Pancreas (tissue), 10 donors: Measurements from ENCODE around the gene CFAP54. TPM values are rescaled to one million over a fixed set of nuclear protein-coding genes. Genes with fewer than 3 reads are reported as not detected.

Source experiments
- ATAC-seq, 4 donors: fragments of 200-7000 bp; cut with Tn5 transposase; one replicate each; pipeline versions ENCODE4 v1.8.0 to v1.9.1; 2020; ENCODE audit warnings: mild to moderate bottlenecking in 4 of 4, moderate library complexity in 4 of 4
- DNase-seq, 6 donors: peaks; one replicate each; pipeline ENCODE4 v3.0.0-alpha.2; 2020
- FAIRE-seq: peaks from 2 replicates; lab custom pipeline; 2012; peaks lifted over from hg19 to GRCh38; lab: Jason Lieb, UNC
- H3K27ac ChIP-seq, 4 donors: fragments of 200-600 bp; sonication (generic); 1 replicate in 3 of 4; 2 replicates in 1 of 4; pipeline versions ENCODE4 v1.5.0 to v1.8.0; 2020
- H3K27me3 ChIP-seq, 4 donors: fragments of 200-600 bp; one replicate each; pipeline ENCODE4 v1.8.0; 2021
- H3K36me3 ChIP-seq, 3 donors: fragments of 200-600 bp; sonication (generic) in 1 of 3; one replicate each; pipeline versions ENCODE4 v1.5.0 to v1.8.0; 2020 to 2021
- H3K4me1 ChIP-seq, 3 donors: fragments of 200-600 bp; one replicate each; pipeline ENCODE4 v1.8.0; 2021
- H3K4me3 ChIP-seq, 4 donors: fragments of 200-600 bp; sonication (generic) in 2 of 4; one replicate each; pipeline versions ENCODE4 v1.5.0 to v1.8.0; 2020 to 2021
- H3K9me3 ChIP-seq, 4 donors: fragments of 200-600 bp; one replicate each; pipeline ENCODE4 v1.8.0; 2021
- CTCF ChIP-seq, 4 donors: fragments of 200-600 bp; sonication (generic) in 3 of 4; IDR thresholded peaks; one replicate each; pipeline versions ENCODE4 v1.5.0 to v1.8.0; 2021; ENCODE audit warnings: antibody characterized with exemption in 4 of 4
- WGBS, 2 donors: extraction: QIAGEN DNeasy Blood & Tissue Kit; methylation state at CpG; one replicate each; pipeline ENCODE4 v1.1.7; 2013; 5-methylcytosine and 5-hydroxymethylcytosine counted together
- intact Hi-C, 3 donors: fragments of 100-400 bp; cut with DNase I; formaldehyde crosslinking; loops; one replicate each; pipeline versions ENCODE4 v1.11.1 to v1.14.2; 2022
- polyA plus RNA-seq, 2 donors: library from polyadenylated mRNA; stranded (reverse); fragments of 200-250 nt; gene quantifications; one replicate each; pipeline ENCODE4 v1.2.3, GENCODE V29; 2013
- total RNA-seq, 6 donors: library from RNA; stranded (reverse); fragmentation: NEBNext Ultra II Directional in 4 of 6; extraction: Animal tissue kit (Norgen Biotek cat#: 25700) in 4 of 6; gene quantifications; one replicate each; pipeline versions ENCODE4 v1.2.1 to v1.2.4, GENCODE V29; 2021 to 2023
- donor health status: healthy with polysubstance abuse.
- donor health status: DM: no; HTN: no; CAD: no; lungs with moderate emphysema.
- donor health status: DM: no; HTN: no; CAD: no.
- donor health status: control.
- donor health status: control.
- donor health status: Bipolar disorder and iron deficiency.
- donor health status: DM: yes; HTN: yes; CAD: no.
- donor health status: DM: no; HTN: no; CAD: no.
- donor health status: DM: no; HTN: no; CAD: no.
- donor health status: DM: yes; HTN: yes; CAD: no.

Gene CFAP54
- total and polyA plus RNA-seq, 8 donors = 0.02 to 0.21 (median 0.11) TPM

- Histone ChIP-seq H3K27ac (no peak overlapping the region), H3K4me3 (no peak overlapping the region), H3K36me3 (no peaks in the 10 kb centered on the region), H3K4me1 (no peaks in the 10 kb centered on the region), H3K27me3 (no peaks in the 10 kb centered on the region), H3K9me3 (no peaks in the 10 kb centered on the region)
- 67 to 83% methylated on average over 2 of the region's 2 CpGs for WGBS, 2 donors
- ATAC-seq (no peak), DNase-seq (no peak), FAIRE-seq (no peak)
- intact Hi-C loops = no loop called here
- no peak for TF ChIP-seq CTCF (IDR thresholded peaks at IDR 0.05)
Measured at GRCh38 chr12:96890331-96890730, 401.0 kb downstream of the CFAP54 start.

GRCh38 chr12:96892104-96892503 is 402.7 kb downstream of the CFAP54 start:
- FAIRE-seq = no peak
- no peaks in the 10 kb centered on the region for H3K27me3 ChIP-seq
- H3K4me1 ChIP-seq = no peaks in the 10 kb centered on the region
- WGBS, 2 donors = 67 to 68% methylated on average over 3 of the region's 3 CpGs
- H3K27ac ChIP-seq = no peak overlapping the region
- intact Hi-C loops = no loop called here
- H3K9me3 ChIP-seq = no peaks in the 10 kb centered on the region
- no peak for TF ChIP-seq CTCF (IDR thresholded peaks at IDR 0.05)
- H3K4me3 ChIP-seq = no peak overlapping the region
- no peak for ATAC-seq
- H3K36me3 ChIP-seq = no peaks in the 10 kb centered on the region
- DNase-seq = no peak

GRCh38 chr12:96897421-96897820 is 408.0 kb downstream of the CFAP54 start:
- Histone ChIP-seq H3K36me3 (no peaks in the 10 kb centered on the region), H3K9me3 (no peaks in the 10 kb centered on the region), H3K27ac (no peak overlapping the region), H3K27me3 (no peaks in the 10 kb centered on the region), H3K4me1 (no peaks in the 10 kb centered on the region), H3K4me3 (no peak overlapping the region)
- WGBS, 2 donors = 50 to 59% methylated on average over 3 of the region's 3 CpGs
- no peak for TF ChIP-seq CTCF (IDR thresholded peaks at IDR 0.05)
- intact Hi-C loops = no loop called here
- ATAC-seq (no peak), FAIRE-seq (no peak), DNase-seq (no peak)

GRCh38 chr12:96901175-96901574 is 411.8 kb downstream of the CFAP54 start:
- H3K27me3 ChIP-seq = no peaks in the 10 kb centered on the region
- H3K4me3 ChIP-seq = no peak overlapping the region
- H3K4me1 ChIP-seq = no peaks in the 10 kb centered on the region
- no peaks in the 10 kb centered on the region for H3K9me3 ChIP-seq
- H3K27ac ChIP-seq = no peak overlapping the region
- intact Hi-C loops = no loop called here
- no peak for TF ChIP-seq CTCF (IDR thresholded peaks at IDR 0.05)
- H3K36me3 ChIP-seq = no peaks in the 10 kb centered on the region
- DNase-seq = no peak
- FAIRE-seq = no peak
- no peak for ATAC-seq

GRCh38 chr12:96902076-96902475 is 412.7 kb downstream of the CFAP54 start:
- intact Hi-C loops = no loop called here
- H3K4me1 ChIP-seq = no peaks in the 10 kb centered on the region
- no peaks in the 10 kb centered on the region for H3K9me3 ChIP-seq
- ATAC-seq (no peak), FAIRE-seq (no peak), DNase-seq (no peak)
- no peak for TF ChIP-seq CTCF (IDR thresholded peaks at IDR 0.05)
- WGBS, 2 donors = 59 to 70% methylated on average over 4 of the region's 4 CpGs
- no peaks in the 10 kb centered on the region for H3K36me3 ChIP-seq
- H3K27me3 ChIP-seq = no peaks in the 10 kb centered on the region
- H3K27ac ChIP-seq = no peak overlapping the region
- H3K4me3 ChIP-seq = no peak overlapping the region
